Left lobe of liver (tissue), 2 donors: Measurements from ENCODE around the gene WDR35. TPM values are rescaled to one million over a fixed set of nuclear protein-coding genes. Genes with fewer than 3 reads are reported as not detected.
"Not testable (repeated sequence)": the region's sequence is repeated elsewhere in the genome, so short reads cannot be mapped to it uniquely, and the experiment has no call there.

Source experiments
- ATAC-seq: fragments of 200-7000 bp; cut with Tn5 transposase; one replicate; pipeline ENCODE4 v1.9.1; 2020; ENCODE audit warnings: mild to moderate bottlenecking, moderate library complexity
- DNase-seq: peaks from one replicate; pipeline ENCODE4 v3.0.0-alpha.2; 2020; ENCODE audit warnings: low spot score
- total RNA-seq: library from RNA; stranded (reverse); gene quantifications from one replicate; pipeline ENCODE4 v1.2.1, GENCODE V29; 2021
- donor health status: DM: no; HTN: no; CAD: no; lungs with moderate emphysema.
- donor health status: DM: no; HTN: yes; CAD: no.

WDR35 gene
- total RNA-seq, 1 donor from 2014 or later, result 1.5 TPM

DNA sequence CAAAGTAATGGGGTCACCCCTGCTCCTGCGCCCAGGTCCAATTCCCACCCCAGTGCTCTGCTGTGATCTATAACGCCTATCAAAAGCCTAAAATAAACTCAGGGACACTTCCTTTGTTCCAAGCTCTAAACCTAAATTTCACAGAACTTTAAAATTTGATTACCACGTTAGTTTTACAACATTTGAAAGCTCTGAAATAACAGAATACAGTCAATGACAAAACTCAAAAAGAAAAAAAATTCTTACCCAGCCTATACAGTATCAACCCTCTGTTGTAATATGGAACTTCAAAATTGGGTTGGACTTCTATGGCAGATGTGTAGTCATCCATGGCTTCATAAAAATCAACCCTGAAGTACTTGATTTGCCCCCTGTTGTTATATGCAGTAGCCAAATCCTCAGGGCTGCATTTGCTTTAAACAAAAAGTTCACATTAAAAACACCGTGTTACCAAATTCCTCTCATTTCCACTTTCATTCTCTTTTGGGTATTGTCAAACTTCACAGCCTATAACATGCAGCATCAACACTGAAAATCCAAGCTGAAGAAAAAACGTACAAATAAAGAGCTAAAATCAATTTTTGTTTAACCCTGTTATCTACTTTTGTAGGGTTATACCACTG, 92.2 kb downstream of the WDR35 start:
- DNase-seq, result no peak
- no peak for ATAC-seq

DNA sequence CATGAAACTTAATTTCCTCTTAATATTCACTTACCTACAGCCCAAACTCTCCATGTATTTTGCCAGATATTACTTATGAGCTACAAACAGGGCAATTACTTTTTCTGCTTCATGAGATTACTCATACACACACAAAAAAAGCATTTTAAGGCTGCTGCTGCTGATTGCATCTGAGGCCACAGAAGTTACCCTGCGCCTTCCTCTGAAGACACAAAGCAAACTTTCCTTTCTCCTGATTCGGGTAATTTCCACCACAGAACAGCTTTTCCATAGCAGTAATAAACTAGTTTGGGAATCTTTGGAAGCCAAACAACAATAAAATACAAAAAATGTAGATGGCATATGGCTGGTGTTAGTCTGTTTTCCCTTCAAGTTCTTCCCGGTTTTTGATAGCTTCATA, 94.4 kb downstream of the WDR35 start:
- ATAC-seq (no peak), DNase-seq (no peak)

DNA sequence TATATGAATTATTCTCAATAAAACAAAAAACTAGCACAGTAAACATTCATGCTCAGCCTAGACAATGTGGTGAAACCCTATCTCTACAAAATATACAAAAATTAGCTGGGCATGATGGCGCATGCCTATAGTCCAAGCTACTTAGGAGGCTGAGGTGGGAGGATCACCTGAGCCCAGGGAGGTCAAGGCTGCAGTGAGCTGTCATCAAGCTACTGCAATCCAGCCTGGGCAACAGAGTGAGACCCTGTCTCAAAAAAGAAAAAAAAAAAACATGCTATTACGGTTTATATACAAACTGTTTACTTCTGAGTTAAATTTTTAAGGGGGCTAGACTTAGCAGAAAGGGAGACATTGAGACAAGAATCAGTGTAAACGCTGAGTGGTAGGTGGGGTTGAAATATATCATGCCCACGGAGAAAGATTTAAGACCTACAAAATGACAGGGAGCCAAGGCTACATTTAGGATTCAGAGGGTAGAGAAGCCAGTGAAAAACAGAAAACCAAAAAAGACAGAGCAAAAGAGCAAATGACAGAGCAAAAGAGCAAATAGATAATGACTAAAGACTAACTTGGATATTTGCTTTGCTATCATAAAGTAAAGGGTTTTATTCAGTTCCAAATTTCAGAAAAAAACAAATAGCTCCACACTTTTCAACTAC, 95.6 kb downstream of the WDR35 start:
- no peak for DNase-seq
- ATAC-seq, result peak; percentile 71

- ATAC-seq, result no peak
- DNase-seq, result no peak
Observed at GRCh38 chr2:19893520-19894133, 96.3 kb downstream of the WDR35 start.

- not testable (repeated sequence) for DNase-seq, ATAC-seq
Observed at GRCh38 chr2:19891971-19892370, 97.9 kb downstream of the WDR35 start.

- peak; percentile 15 for ATAC-seq
- no peak for DNase-seq
Observed at GRCh38 chr2:19890104-19890503, 99.8 kb downstream of the WDR35 start.

GRCh38 chr2:19888831-19889230, 101.1 kb downstream of the WDR35 start:
- ATAC-seq (no peak), DNase-seq (no peak)

- DNase-seq (no peak), ATAC-seq (no peak)
Observed at GRCh38 chr2:19887510-19887909, 102.4 kb downstream of the WDR35 start.

DNA sequence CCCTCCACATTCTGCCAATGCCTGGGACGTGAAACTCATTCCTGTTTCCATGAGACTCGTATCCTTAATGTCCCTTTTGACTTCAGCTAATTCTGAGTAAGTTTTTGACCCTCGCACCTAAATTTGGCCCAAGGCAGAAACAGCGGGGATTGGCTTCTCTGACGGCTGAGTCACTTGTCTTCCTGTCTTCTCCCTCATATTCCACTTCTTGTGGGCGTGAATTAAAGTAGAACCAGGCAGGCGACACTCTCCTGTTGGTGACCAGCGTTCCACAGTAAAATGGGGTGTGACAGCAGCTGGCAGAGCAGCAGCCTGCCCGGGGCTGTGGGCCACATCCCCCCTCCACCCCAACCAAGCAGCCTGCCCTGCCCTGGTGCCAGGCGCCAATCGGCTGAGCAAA, 103.6 kb downstream of the WDR35 start:
- ATAC-seq (no peak), DNase-seq (no peak)

DNA sequence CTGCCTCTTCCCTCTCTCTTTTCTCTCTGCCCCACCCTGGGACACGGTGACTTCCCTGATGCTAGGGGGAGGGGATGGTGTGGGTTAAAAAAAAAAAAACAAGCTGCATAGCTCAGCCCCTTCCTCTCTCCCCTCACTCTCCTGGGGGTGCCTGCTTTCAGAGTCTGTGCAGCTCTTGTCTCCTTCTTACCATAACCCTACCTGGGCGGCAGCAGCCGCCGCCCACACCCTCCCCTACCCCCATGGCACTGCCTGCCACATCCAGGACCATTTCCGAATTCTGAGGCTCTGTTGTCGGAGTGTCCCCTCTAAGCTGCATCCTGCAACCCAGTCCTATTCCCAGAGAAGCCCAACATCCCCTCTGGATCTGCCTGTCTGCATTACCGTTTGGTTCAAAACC, 104.1 kb downstream of the WDR35 start:
- no peak for DNase-seq
- ATAC-seq, result no peak

DNA sequence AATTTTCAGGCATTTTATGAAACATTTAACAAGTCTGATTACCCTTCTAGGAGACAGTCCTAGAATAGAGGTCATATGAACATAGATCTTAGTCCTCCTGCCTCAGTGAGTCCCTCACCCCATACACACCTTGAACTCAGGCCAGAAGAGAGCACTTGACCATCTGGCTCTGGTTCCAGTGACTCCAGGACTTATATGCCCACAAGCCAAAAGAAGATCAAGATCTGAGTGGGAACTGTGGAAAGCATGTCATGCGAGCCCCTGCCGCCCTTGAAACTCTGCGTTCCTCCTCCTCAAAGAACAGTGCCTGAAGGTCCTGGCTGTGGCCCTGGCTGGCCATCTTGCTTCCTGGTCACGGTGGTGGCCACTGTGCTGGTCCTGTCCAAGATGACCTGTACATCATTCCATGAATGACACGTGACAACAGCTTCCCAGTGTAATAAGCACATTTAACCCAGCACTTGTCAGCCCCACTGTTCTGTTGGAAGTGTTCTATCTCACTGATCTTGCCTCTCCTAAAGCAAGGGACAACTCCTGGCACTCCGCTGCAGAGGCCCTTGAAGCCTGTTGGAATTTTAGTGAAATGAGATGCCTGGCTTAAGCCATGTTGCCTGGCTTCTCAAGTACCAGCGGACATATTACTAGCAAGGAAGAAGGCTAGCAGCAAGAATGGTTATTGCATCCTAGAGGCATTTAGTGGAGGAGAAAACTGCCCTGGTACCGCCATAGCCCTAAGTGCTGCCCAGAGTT, 105.8 kb downstream of the WDR35 start:
- DNase-seq (peak; percentile 24), ATAC-seq (no peak)

DNA sequence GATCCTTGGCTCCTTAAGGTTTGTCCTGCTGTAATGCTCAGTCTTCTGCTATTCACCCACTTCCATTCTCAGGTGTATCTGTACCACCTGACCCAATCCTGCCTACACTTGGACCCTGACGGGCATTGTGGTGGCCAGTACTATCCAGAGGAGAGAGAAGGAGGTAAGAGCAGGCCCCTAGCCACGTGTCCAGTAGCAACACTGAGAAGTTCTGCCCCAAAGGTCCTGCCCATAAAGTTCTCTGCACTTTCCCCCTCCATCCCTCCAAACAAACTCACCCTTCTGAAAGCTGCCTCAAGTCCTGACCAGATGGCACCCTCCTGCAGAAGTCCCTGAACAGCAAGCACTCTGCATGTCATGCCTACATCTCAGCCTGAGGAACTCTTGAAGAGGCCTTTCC, 106.4 kb downstream of the WDR35 start:
- ATAC-seq (no peak), DNase-seq (peak; percentile 12)

- ATAC-seq (no peak), DNase-seq (no peak)
Observed at GRCh38 chr2:19882286-19882685, 107.6 kb downstream of the WDR35 start.

GRCh38 chr2:19881908-19882265, 108.0 kb downstream of the WDR35 start:
- DNase-seq (peak; percentile 5), ATAC-seq (no peak)

DNA sequence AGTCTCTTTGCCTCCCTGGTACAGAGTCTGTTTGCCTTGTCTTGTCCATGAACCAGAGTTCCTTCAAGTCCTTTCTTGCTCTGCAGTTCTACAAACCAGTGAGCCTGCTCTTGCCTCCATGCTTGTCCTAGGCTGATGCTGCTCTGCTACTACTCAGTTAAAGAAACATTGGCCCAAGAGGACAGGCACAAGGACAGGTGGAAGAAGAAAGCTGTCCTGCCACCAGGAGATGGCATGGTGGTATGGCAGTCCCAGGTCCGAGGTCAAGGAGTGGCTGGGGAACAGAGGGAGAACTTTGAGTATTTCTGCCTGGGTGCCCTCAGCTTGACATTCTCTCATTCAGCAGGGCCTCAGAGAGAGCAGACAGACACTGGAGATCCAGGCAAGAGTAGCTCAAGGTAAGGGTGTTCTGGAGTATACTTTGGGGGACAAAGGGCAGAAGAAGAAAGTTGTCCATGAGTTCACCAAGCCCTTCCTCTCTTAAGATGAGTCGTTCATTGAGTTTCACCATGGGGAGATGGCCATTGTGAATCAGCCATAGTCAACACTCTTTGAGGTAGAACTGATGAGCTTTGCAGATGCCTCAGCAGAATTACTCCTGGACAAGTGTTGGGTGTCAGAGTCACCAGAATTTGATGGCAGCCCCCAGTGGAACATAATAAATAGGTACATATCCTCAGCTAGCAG, 108.5 kb downstream of the WDR35 start:
- peak; percentile 30 for DNase-seq
- no peak for ATAC-seq

- DNase-seq, ATAC-seq: not testable (repeated sequence)
Observed at GRCh38 chr2:19880191-19880590, 109.7 kb downstream of the WDR35 start.

GRCh38 chr2:19879120-19879519, 110.8 kb downstream of the WDR35 start:
- peak; percentile 29 for DNase-seq
- ATAC-seq, result no peak

- no peak for ATAC-seq
Observed at GRCh38 chr2:19878268-19879046, 111.4 kb downstream of the WDR35 start.

GRCh38 chr2:19876751-19877150, 113.2 kb downstream of the WDR35 start:
- no peak for ATAC-seq
- peak; percentile 4 for DNase-seq

More at GRCh38 chr2:19878268-19879046, 111.4 kb downstream of the WDR35 start:
- DNase-seq, result peak; percentile 38

GRCh38 chr2:19875280-19875679, 114.6 kb downstream of the WDR35 start:
- no peak for DNase-seq
- no peak for ATAC-seq
